ENCODE results near the gene MICU1.

DNA sequence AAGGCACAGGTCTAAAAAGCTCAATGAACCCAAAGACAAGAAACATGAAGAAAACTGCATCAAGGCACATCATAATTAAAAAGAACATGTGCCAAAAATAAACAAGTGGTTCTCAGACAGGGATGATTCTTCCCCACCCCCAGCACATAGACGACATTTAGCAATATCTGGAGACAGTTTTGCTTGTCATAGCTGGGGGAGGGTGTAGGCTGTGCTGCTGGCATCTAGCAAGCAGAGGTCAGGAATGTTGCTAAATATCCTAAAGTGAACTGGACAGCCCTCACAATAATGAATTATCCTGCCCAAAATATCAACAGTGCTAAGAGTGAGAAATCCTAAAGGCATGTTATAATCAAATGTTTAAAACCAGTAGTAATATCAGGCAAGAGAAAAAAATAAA is 122.6 kb downstream of the MICU1 start:
- TF ChIP-seq, protein P1, sequence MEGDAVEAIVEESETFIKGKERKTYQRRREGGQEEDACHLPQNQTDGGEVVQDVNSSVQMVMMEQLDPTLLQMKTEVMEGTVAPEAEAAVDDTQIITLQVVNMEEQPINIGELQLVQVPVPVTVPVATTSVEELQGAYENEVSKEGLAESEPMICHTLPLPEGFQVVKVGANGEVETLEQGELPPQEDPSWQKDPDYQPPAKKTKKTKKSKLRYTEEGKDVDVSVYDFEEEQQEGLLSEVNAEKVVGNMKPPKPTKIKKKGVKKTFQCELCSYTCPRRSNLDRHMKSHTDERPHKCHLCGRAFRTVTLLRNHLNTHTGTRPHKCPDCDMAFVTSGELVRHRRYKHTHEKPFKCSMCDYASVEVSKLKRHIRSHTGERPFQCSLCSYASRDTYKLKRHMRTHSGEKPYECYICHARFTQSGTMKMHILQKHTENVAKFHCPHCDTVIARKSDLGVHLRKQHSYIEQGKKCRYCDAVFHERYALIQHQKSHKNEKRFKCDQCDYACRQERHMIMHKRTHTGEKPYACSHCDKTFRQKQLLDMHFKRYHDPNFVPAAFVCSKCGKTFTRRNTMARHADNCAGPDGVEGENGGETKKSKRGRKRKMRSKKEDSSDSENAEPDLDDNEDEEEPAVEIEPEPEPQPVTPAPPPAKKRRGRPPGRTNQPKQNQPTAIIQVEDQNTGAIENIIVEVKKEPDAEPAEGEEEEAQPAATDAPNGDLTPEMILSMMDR (IDR thresholded peaks at IDR 0.05), result no peak
- no peak for TF ChIP-seq POLR2A (IDR thresholded peaks at IDR 0.05)
